T-cell (primary cell): Measurements from ENCODE around the gene BIN2. TPM values are rescaled to one million over a fixed set of nuclear protein-coding genes. Genes with fewer than 3 reads are reported as not detected.

Experiments used
- ATAC-seq, 4 experiments: fragments of 200-7000 bp in 3 of 4; fragments of 150-1000 bp in 1 of 4; cut with Tn5 transposase; replicated peaks in 1 of 4; 1 replicate in 3 of 4; 2 replicates in 1 of 4; pipeline ENCODE4 v1.10.0; 2021; ENCODE audit warnings: moderate library complexity in 3 of 4, mild to moderate bottlenecking in 2 of 4, moderate number of reproducible peaks in 1 of 4
- CTCF ChIA-PET, 2 donors: fragments of 300-600 bp; sonication (Branson Sonifier 250); formaldehyde crosslinking; loops; one replicate each; lab custom pipeline; 2022; ENCODE audit warnings: antibody characterized with exemption in 2 of 2; lab: Charles Lee
- POLR2A ChIA-PET, 2 donors: fragments of 300-600 bp; sonication (Branson Sonifier 250); formaldehyde crosslinking; loops; one replicate each; lab custom pipeline; 2022; ENCODE audit warnings: antibody characterized with exemption in 2 of 2; lab: Charles Lee
- DNase-seq, 35 experiments: peaks; one replicate each; pipeline versions ENCODE4 v3.0.0 to v3.0.0-alpha.2; 2013 to 2023
- H3K27ac ChIP-seq: one replicate; pipeline ENCODE4 v1.5.1; 2013; ENCODE audit warnings: low read length
- H3K27me3 ChIP-seq, 2 experiments: replicated peaks in 1 of 2; 1 replicate in 1 of 2; 2 replicates in 1 of 2; pipeline versions ENCODE4 v1.6.1 to v1.7.0; 2013; ENCODE audit warnings: low read length in 1 of 2, mixed read lengths in 1 of 2; ENCODE audit not compliant: control insufficient read depth in 2 of 2, insufficient read depth in 2 of 2; ENCODE audit errors: extremely low read depth in 1 of 2
- H3K36me3 ChIP-seq, 2 donors: 1 replicate in 1 of 2; 2 replicates in 1 of 2; pipeline versions ENCODE4 v1.6.1 to v1.7.0; 2013; ENCODE audit warnings: low read length in 1 of 2; ENCODE audit not compliant: control insufficient read depth in 2 of 2, insufficient read depth in 1 of 2; ENCODE audit errors: extremely low read depth in 1 of 2
- H3K4me1 ChIP-seq, 2 experiments: 1 replicate in 1 of 2; 2 replicates in 1 of 2; pipeline versions ENCODE4 v1.6.1 to v1.7.0; 2013; ENCODE audit warnings: low read length in 2 of 2, mixed read lengths in 1 of 2; ENCODE audit not compliant: insufficient read depth in 2 of 2, control insufficient read depth in 1 of 2; ENCODE audit errors: extremely low read depth in 1 of 2
- H3K4me3 ChIP-seq, 2 donors: 1 replicate in 1 of 2; 2 replicates in 1 of 2; pipeline versions ENCODE4 v1.5.1 to v1.7.0; 2013; ENCODE audit warnings: mild to moderate bottlenecking in 2 of 2, low read length in 1 of 2, moderate library complexity in 1 of 2; ENCODE audit not compliant: control insufficient read depth in 1 of 2; ENCODE audit errors: extremely low read depth in 1 of 2
- H3K9me3 ChIP-seq: 2 replicates; pipeline ENCODE4 v1.7.0; 2013
- H3K27ac Mint-ChIP-seq, 2 donors: one replicate each; pipeline ENCODE4 v1.8.0; 2020 to 2021; ENCODE audit warnings: mild to moderate bottlenecking in 2 of 2, mixed read lengths in 2 of 2
- H3K27me3 Mint-ChIP-seq, 2 donors: one replicate each; pipeline ENCODE4 v1.8.0; 2021 to 2022; ENCODE audit warnings: mixed read lengths in 2 of 2
- H3K36me3 Mint-ChIP-seq: one replicate; pipeline ENCODE4 v1.8.0; 2021; ENCODE audit warnings: mixed read lengths
- H3K4me1 Mint-ChIP-seq, 3 donors: one replicate each; pipeline ENCODE4 v1.8.0; 2020 to 2022; ENCODE audit warnings: mixed read lengths in 3 of 3, mild to moderate bottlenecking in 1 of 3
- H3K4me3 Mint-ChIP-seq, 3 donors: one replicate each; pipeline ENCODE4 v1.8.0; 2020 to 2022; ENCODE audit warnings: mild to moderate bottlenecking in 3 of 3, mixed read lengths in 3 of 3, moderate library complexity in 3 of 3
- H3K9me3 Mint-ChIP-seq, 3 donors: one replicate each; pipeline ENCODE4 v1.8.0; 2020 to 2022; ENCODE audit warnings: mixed read lengths in 3 of 3
- WGBS: methylation state at CpG from one replicate; pipeline ENCODE4 v1.1.5; 2013; ENCODE audit warnings: missing lambda C conversion rate; ENCODE audit not compliant: insufficient coverage; 5-methylcytosine and 5-hydroxymethylcytosine counted together
- total RNA-seq, 35 experiments: library from RNA in 6 of 35; stranded (reverse) in 6 of 35; fragments of 120-200 nt in 1 of 35; gene quantifications; one replicate each; pipeline versions ENCODE4 v1.2.1 to v1.2.4 and lab custom pipeline; 2013 to 2026

BIN2 gene
- total RNA-seq, 5 donors from 2014 or later (not counting 1 experiment from before 2014, with no cell fraction given): 196 to 240 (median 202) TPM

DNA sequence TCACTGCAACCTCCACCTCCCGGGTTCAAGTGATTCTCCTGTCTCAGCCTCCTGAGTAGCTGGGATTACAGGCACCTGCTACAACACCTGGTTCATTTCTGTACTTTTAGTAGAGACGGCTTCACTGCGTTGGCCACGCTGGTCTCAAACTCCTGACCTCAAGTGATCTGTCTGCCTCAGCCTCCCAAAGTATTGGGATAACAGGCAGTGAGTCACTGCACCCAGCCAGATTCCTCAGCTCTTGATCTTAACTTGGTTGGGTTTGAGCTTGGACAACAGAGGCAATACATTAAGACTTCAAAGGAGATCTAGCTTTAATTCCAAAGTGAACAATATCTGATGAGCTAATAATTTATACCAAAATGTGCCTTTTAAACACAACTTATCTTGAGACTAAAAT, 79.7 kb downstream of the BIN2 start:
- Mint-ChIP-seq H3K27ac (peak overlapping the region; percentile 15 to 53), H3K27me3 (no peaks in the 10 kb centered on the region), H3K9me3 (no peaks in the 10 kb centered on the region), H3K36me3 (peaks cover 39% of the 10 kb centered on the region), H3K4me1 (peaks cover 73 to 79% (median 78%) of the 10 kb centered on the region in 3 donors), H3K4me3 (no peak overlapping the region)
- Histone ChIP-seq H3K4me1 (peaks cover 42 to 65% of the 10 kb centered on the region in 2 experiments), H3K9me3 (no peaks in the 10 kb centered on the region), H3K4me3 (no peak overlapping the region), H3K27ac (no peak overlapping the region), H3K27me3 (no peaks in the 10 kb centered on the region), H3K36me3 (peaks cover 0 to 50% of the 10 kb centered on the region in 2 donors)
- ChIA-PET POLR2A (interaction anchor here (0.7 to 1.9 kb wide), 3 partner anchors 14 to 26 kb away, joined by 3 to 10 read pairs (median 3); partner anchors contain the start of gene POU6F1 (in 1 of the 2)), CTCF (interaction anchor here (0.6 to 1.3 kb wide), 7 partner anchors 26 to 651 kb away, joined by 3 to 6 read pairs (median 4); no protein-coding TSS in a partner anchor)
- DNase-seq: no peak
- ATAC-seq: no peak
- 50% methylated on average over 1 of the region's 4 CpGs for WGBS

DNA sequence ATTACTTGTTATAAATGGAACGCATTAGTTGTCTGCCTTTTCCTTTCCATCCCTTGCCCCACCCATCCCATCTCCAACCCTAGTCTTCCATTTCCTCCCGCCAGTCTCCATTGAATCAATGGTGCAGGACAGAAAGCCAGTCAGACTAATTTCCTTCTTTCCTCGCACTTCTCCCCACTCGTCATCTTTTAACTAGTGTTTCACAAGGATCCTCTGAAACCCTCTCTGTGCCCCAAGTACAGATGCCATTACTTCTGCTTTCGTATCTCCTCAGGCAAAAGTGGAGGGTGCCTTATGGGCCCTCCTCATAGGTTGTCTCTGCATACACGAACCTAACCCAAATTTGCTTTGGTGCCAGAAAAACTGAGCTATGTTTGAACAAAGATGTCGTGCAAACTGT, 81.1 kb downstream of the BIN2 start:
- H3K9me3 ChIP-seq: no peaks in the 10 kb centered on the region
- Mint-ChIP-seq H3K4me3 (peak overlapping the region; percentile 4 to 18 (median 17)), H3K27ac (peak overlapping the region; percentile 8 to 29), H3K36me3 (peaks cover 39% of the 10 kb centered on the region), H3K27me3 (no peaks in the 10 kb centered on the region), H3K4me1 (peaks cover 72 to 75% (median 75%) of the 10 kb centered on the region in 3 donors), H3K9me3 (no peaks in the 10 kb centered on the region)
- H3K27ac ChIP-seq: no peak overlapping the region
- DNase-seq (no peak), ATAC-seq (no peak)
- no peak overlapping the region for H3K4me3 ChIP-seq
- CTCF ChIA-PET: no interaction called here
- peaks cover 0 to 50% of the 10 kb centered on the region in 2 donors for H3K36me3 ChIP-seq
- H3K4me1 ChIP-seq: peaks cover 34 to 59% of the 10 kb centered on the region in 2 experiments
- H3K27me3 ChIP-seq: no peaks in the 10 kb centered on the region
- POLR2A ChIA-PET: interaction anchor here in 1 of 2 donors (1.9 kb wide), 1 partner anchor 25 kb away, joined by 10 read pairs; the partner anchor contains the start of gene POU6F1
- WGBS: 79% methylated on average over 5 of the region's 7 CpGs

DNA sequence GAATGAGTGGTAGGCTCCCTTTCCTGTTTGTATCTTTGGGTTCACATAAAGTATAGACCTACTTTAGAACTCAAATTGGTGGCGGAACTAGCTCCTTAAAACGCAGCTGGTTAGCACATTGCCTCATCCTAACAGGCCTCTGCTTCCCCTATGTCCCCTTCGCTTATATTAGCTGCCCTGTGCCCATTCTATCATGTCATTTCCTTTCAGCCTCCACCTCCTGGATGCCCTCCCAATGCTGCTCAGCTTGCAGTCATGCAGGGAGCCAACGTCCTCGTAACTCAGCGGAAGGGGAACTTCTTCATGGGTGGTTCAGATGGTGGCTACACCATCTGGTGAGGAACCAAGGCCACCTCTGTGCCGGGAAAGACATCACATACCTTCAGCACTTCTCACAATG, 81.9 kb downstream of the BIN2 start:
- Mint-ChIP-seq H3K36me3 (peaks cover 39% of the 10 kb centered on the region), H3K27ac (peak overlapping the region; percentile 30 to 75), H3K4me3 (peak overlapping the region; percentile 21 to 96 (median 48)), H3K27me3 (no peaks in the 10 kb centered on the region), H3K4me1 (peaks cover 68 to 70% (median 70%) of the 10 kb centered on the region in 3 donors), H3K9me3 (no peaks in the 10 kb centered on the region)
- Histone ChIP-seq H3K27ac (no peak overlapping the region), H3K27me3 (no peaks in the 10 kb centered on the region), H3K9me3 (no peaks in the 10 kb centered on the region), H3K36me3 (peaks cover 0 to 50% of the 10 kb centered on the region in 2 donors), H3K4me1 (peaks cover 27 to 54% of the 10 kb centered on the region in 2 experiments), H3K4me3 (no peak overlapping the region)
- ChIA-PET CTCF (no interaction called here), POLR2A (interaction anchor here in 1 of 2 donors (0.7 to 1.3 kb wide), 2 partner anchors 24 to 79 kb away, joined by 3 read pairs; partner anchors contain the start of gene POU6F1)
- ATAC-seq: no peak
- WGBS: 86% methylated on average over 3 of the region's 7 CpGs
- no peak for DNase-seq

DNA sequence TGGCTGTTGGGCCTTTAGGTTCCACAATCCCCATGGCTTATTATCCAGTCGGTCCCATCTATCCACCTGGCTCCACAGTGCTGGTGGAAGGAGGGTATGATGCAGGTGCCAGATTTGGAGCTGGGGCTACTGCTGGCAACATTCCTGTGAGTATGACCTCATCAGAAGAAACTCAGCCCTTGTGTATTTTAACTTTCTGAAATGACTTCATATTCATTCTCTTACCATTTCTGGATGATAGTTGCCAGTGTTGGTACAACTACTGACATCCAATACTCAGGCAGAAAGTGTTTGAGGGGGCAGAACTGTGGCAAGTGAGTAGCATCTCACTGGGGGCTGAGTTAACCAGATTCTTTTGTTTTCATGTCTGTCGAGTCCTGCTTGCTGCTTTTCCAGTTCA, 83.0 kb downstream of the BIN2 start:
- Histone ChIP-seq H3K4me3 (no peak overlapping the region), H3K36me3 (peaks cover 0 to 50% of the 10 kb centered on the region in 2 donors), H3K9me3 (no peaks in the 10 kb centered on the region), H3K27ac (peak overlapping the region; percentile 14), H3K27me3 (no peaks in the 10 kb centered on the region), H3K4me1 (peaks cover 15 to 43% of the 10 kb centered on the region in 2 experiments)
- H3K9me3 Mint-ChIP-seq: no peaks in the 10 kb centered on the region
- H3K4me1 Mint-ChIP-seq: peaks cover 57 to 58% (median 58%) of the 10 kb centered on the region in 3 donors
- H3K27ac Mint-ChIP-seq: peak overlapping the region; percentile 95 to 100
- peak overlapping the region; percentile 96 to 97 (median 96) for H3K4me3 Mint-ChIP-seq
- H3K27me3 Mint-ChIP-seq: no peaks in the 10 kb centered on the region
- ATAC-seq (no peak), DNase-seq (no peak)
- CTCF ChIA-PET: interaction anchor here in 1 of 2 donors (1.3 kb wide), 1 partner anchor 100 kb away, joined by 3 read pairs; no protein-coding TSS in a partner anchor
- POLR2A ChIA-PET: interaction anchor here (0.8 to 1.3 kb wide), 2 partner anchors 23 to 24 kb away, joined by 3 read pairs; partner anchors contain the start of gene POU6F1 (in 1 of the 2)
- WGBS: no CpG with 5 or more reads among the region's 2 CpGs
- peaks cover 39% of the 10 kb centered on the region for H3K36me3 Mint-ChIP-seq

DNA sequence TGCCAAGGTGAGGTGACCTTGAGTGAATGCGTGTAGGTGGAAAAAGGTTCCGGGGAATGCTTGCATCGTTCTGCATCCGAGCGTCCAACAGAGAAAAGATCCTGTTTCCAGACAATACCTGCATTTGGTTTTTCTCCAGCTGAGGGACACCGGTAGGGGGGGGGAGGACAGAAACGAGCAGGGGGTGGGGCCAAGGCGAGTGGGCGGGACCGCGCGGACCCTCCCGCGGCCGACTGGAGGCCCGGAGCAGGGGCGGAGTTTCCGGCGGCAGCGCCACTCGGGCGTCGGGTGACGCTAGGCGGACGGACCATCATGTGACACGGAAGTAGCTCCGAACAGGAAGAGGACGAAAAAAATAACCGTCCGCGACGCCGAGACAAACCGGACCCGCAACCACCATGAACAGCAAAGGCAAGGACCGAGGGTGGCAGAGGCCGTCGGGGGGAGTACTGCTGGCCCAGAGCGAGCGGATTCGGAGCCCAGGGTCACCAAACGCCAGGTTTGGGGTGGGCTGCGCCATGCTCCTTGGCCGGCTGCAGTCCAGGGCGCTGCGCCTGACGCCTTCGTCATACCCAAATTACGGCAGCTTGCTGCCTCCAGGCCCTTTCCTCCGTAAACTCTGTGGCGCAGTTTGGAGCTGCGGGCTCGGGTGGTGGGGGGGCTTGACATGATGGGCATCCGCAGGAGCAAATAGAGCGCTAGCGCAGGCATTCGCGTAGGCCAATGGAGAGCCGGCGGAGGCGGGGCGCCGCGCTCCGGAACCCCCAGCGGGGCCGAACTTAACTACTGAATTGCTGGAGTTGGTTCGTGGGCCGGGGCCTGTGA, 85.3 kb downstream of the BIN2 start, which contains the start of gene DAZAP2:
Gene DAZAP2, plus strand, starts transcription at position 317 of the 825 bp plus-strand sequence. Its CDS starts 82 bp downstream, at position 399.
- Mint-ChIP-seq H3K36me3 (peaks cover 30% of the 10 kb centered on the region), H3K9me3 (no peaks in the 10 kb centered on the region), H3K4me1 (peaks cover 42 to 46% (median 44%) of the 10 kb centered on the region in 3 donors), H3K27ac (peak within 1 kb of the TSS; percentile 99 to 100), H3K27me3 (no peaks in the 10 kb centered on the region), H3K4me3 (peak within 1 kb of the TSS; percentile 96 to 97 (median 96))
- Histone ChIP-seq H3K9me3 (no peaks in the 10 kb centered on the region), H3K27me3 (no peaks in the 10 kb centered on the region), H3K4me3 (peak within 1 kb of the TSS; percentile 98 to 99), H3K27ac (peak within 1 kb of the TSS; percentile 100), H3K4me1 (peaks cover 13 to 41% of the 10 kb centered on the region in 2 experiments), H3K36me3 (peaks cover 0 to 39% of the 10 kb centered on the region in 2 donors)
- ChIA-PET CTCF (interaction anchor here (0.5 to 1.7 kb wide), 10 partner anchors 18 to 473 kb away, joined by 3 to 27 read pairs (median 4); partner anchors contain the start of gene POU6F1 (in 1 of the 2)), POLR2A (interaction anchor here (0.6 to 1.7 kb wide), 7 partner anchors 20 to 1615 kb away, joined by 3 to 22 read pairs (median 5); partner anchors contain the start of genes CSRNP2 (in 1 of the 2) and POU6F1 (in 1 of the 2))
- ATAC-seq (peak; percentile 89 to 94 (median 92)), DNase-seq (peak; percentile 86 to 98 (median 92))
- WGBS: under 1% methylated on average over 62 of the region's 70 CpGs
